Epithelial cell of esophagus (primary cell): ENCODE results near the gene C4orf17.
"Not testable (repeated sequence)": the region's sequence is repeated elsewhere in the genome, so short reads cannot be mapped to it uniquely, and the experiment has no call there.

ENCODE experiments used
- DNase-seq: peaks from one replicate; pipeline ENCODE4 v3.0.0; 2010; ENCODE audit warnings: low read depth
- H3K4me3 ChIP-seq: 2 replicates; pipeline ENCODE4 v1.5.1; 2011; ENCODE audit warnings: mild to moderate bottlenecking, low read length, control low read depth
- TF ChIP-seq, protein P1 (sequence below): IDR thresholded peaks from 2 replicates; pipeline ENCODE4 v1.5.1; 2011; ENCODE audit warnings: low read depth, mild to moderate bottlenecking, low read length, control low read depth, inconsistent platforms; ENCODE audit not compliant: insufficient read depth; ENCODE audit errors: missing control alignments

The C4orf17 gene

GRCh38 chr4:99506781-99507180 lies 4.0 kb upstream of the C4orf17 start:
- peak; percentile 35 for DNase-seq
- TF ChIP-seq, protein P1, sequence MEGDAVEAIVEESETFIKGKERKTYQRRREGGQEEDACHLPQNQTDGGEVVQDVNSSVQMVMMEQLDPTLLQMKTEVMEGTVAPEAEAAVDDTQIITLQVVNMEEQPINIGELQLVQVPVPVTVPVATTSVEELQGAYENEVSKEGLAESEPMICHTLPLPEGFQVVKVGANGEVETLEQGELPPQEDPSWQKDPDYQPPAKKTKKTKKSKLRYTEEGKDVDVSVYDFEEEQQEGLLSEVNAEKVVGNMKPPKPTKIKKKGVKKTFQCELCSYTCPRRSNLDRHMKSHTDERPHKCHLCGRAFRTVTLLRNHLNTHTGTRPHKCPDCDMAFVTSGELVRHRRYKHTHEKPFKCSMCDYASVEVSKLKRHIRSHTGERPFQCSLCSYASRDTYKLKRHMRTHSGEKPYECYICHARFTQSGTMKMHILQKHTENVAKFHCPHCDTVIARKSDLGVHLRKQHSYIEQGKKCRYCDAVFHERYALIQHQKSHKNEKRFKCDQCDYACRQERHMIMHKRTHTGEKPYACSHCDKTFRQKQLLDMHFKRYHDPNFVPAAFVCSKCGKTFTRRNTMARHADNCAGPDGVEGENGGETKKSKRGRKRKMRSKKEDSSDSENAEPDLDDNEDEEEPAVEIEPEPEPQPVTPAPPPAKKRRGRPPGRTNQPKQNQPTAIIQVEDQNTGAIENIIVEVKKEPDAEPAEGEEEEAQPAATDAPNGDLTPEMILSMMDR = no peak
- no peak overlapping the region for H3K4me3 ChIP-seq

DNA sequence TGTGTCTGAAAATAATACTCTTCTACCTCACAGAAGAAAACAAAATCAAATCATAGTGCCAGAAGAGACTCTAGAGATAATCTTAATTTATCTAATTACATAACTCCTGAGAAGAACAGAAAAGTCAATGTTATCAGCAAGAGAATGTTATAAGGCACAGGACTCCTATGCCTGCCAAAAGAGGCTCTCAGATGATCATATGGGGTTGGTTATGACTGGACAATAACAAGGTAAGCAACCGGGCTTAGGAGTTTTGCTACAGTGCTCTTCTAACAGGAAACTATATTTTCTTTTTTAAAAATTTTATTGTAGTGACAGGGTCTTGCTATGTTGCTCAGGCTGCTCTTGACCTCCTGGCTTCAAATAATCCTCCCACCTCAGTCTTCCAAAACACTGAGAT lies 3.5 kb upstream of the C4orf17 start:
- DNase-seq = no peak
- TF ChIP-seq, protein P1 = no peak

DNA sequence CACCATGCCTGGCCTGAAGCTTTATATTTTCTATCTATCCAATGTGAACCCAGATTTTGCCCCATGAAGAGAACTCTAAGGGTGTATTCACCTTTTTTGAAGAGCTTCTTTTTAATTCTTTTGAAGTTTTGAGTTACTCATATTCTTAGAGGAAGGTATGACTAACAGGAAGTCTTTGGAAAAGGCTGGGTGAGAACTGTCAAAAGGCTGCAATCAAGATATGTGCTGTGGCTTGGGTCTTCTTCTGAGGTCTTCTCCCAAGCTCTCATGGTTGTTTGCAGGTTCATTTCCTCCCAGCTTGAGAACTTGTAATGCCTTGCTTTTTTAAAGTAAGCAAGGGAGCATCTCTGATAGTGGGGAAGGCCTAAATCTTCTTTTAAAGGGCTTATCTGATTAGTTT lies 3.1 kb upstream of the C4orf17 start:
- DNase-seq = peak; percentile 70
- no peak overlapping the region for H3K4me3 ChIP-seq
- TF ChIP-seq, protein P1 = no peak

More for the DNA sequence above, 3.5 kb upstream of the C4orf17 start:
- no peak overlapping the region for H3K4me3 ChIP-seq

DNA sequence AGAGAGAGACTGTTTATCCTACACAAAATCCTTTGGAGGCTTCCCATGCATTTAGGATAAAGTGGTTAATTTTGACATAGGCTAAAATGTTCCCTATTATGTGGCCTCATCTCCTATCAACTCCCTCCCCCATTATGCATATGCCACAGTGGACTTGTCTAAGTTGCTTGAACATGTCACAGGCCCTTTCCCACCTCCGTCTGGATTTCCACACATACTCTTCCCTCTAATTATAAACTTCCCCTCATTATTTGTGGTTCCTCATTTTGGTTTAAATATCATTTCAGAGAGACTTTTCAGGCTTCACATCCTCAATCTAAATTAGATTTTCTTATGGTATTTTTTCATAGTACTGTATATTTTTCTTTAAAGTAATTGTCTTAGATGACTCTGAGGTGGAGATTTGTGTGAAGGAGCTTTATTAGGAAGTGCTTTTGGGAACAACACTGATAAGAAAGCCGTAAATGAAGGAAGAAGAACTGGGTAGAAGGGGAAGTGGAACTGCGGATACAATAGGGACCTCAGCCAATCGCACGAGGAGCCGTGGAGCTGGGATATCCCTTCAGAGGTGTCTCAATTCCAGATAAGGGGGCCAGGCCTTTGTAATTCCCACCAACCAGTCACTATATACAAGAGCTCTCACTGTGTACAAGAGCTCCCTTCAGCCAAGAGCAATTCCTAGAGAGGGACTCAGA lies 7.9 kb downstream of the C4orf17 start:
- no peak for DNase-seq
- TF ChIP-seq, protein P1 = no peak
- no peak overlapping the region for H3K4me3 ChIP-seq

DNA sequence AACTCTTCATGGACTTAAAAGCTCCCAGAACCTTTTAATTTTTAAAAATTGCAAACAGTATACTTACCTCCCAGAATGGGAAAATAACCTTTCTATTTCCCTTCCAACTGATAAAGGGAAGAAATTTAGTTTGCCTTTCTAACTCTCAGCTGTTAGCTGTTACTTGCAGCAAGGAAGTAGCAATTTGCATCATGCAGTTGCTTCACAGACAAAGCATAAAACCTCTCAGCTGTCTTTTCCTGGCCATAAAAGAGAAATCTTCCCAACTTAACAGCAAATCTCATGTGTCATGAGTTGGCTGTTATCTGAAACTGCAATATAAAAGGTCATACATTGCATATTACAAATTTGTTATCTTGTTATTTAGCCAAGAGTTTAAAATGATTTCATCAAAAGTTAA lies 18.4 kb downstream of the C4orf17 start:
- TF ChIP-seq, protein P1 = no peak
- H3K4me3 ChIP-seq = no peak overlapping the region
- DNase-seq = no peak

DNA sequence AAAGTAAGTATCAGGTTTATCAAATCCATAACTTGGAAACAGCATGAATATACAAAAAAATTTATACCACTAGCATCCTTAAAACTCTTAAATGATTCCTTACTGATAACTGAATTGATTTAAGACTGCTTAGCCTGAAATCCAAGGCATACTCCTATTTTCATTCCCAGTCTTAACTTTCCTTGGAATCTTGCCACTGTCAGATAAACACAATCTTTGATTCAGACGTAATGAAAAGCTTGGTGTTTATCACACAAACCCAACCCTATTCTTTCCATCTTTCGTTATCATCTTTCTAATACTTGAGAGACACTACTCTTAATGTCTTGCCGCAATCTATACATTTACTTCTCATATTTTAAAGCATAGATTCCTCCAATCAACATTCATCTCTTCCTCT lies 19.1 kb downstream of the C4orf17 start:
- no peak for DNase-seq
- TF ChIP-seq, protein P1 = no peak
- H3K4me3 ChIP-seq = no peak overlapping the region

GRCh38 chr4:99534699-99535098 lies 23.9 kb downstream of the C4orf17 start:
- H3K4me3 ChIP-seq, DNase-seq: not testable (repeated sequence)
